H1 (cell line): ENCODE results near the gene DNAJC2. TPM values are rescaled to one million over a fixed set of nuclear protein-coding genes. Genes with fewer than 3 reads are reported as not detected.
A peak's percentile ranks its signal among the peaks of the same experiment; 100 is the strongest.
"Not testable (repeated sequence)": the region's sequence is repeated elsewhere in the genome, so short reads cannot be mapped to it uniquely, and the experiment has no call there.

Source experiments
- CTCF ChIA-PET: fragments of 300-600 bp; sonication (Branson Sonifier 250); formaldehyde crosslinking; loops from one replicate; lab custom pipeline; 2021; ENCODE audit not compliant: partially characterized antibody; lab: Charles Lee
- POLR2A ChIA-PET: fragments of 300-600 bp; sonication (Branson Sonifier 250); formaldehyde crosslinking; loops from one replicate; lab custom pipeline; 2021; ENCODE audit warnings: inconsistent platforms; ENCODE audit not compliant: partially characterized antibody; lab: Charles Lee
- DNase-seq, 2 experiments: peaks; one replicate each; pipeline versions ENCODE4 v3.0.0 to v3.0.0-alpha.2; 2010 to 2022; ENCODE audit warnings: low spot score in 2 of 2, low read depth in 1 of 2, mixed read lengths in 1 of 2
- FAIRE-seq: peaks from 2 replicates; lab custom pipeline; 2011; peaks lifted over from hg19 to GRCh38; lab: Jason Lieb, UNC
- H2AFZ ChIP-seq: 2 replicates; pipeline ENCODE4 v1.8.1; 2012; ENCODE audit warnings: low read length, inconsistent platforms
- H2AK5ac ChIP-seq: 2 replicates; pipeline ENCODE4 v1.6.1; 2013; ENCODE audit warnings: low read depth, low read length
- H2BK120ac ChIP-seq: replicated peaks from 2 replicates; pipeline ENCODE3; 2013; ENCODE audit warnings: low read depth, low read length, inconsistent platforms
- H2BK12ac ChIP-seq: 2 replicates; pipeline ENCODE4 v1.6.1; 2013; ENCODE audit warnings: low read depth, low read length
- H2BK15ac ChIP-seq: 2 replicates; pipeline ENCODE4 v1.6.1; 2013; ENCODE audit warnings: low read length
- H2BK20ac ChIP-seq: 2 replicates; pipeline ENCODE4 v1.6.1; 2013; ENCODE audit warnings: low read length
- H2BK5ac ChIP-seq: 2 replicates; pipeline ENCODE4 v1.6.1; 2013; ENCODE audit warnings: low read depth, low read length
- H3K14ac ChIP-seq: 2 replicates; pipeline ENCODE4 v1.6.1; 2013; ENCODE audit warnings: inconsistent platforms; ENCODE audit not compliant: insufficient read length
- H3K18ac ChIP-seq: 2 replicates; pipeline ENCODE4 v1.6.1; 2013; ENCODE audit warnings: low read length; ENCODE audit errors: extremely low read depth
- H3K23ac ChIP-seq: 2 replicates; pipeline ENCODE4 v1.6.1; 2013; ENCODE audit warnings: inconsistent platforms; ENCODE audit not compliant: insufficient read length
- H3K23me2 ChIP-seq: 2 replicates; pipeline ENCODE4 v1.6.1; 2013; ENCODE audit warnings: low read depth, low read length
- H3K27ac ChIP-seq: 2 replicates; pipeline ENCODE4 v1.6.1; 2011; ENCODE audit warnings: low read depth, low read length, inconsistent platforms
- H3K27me3 ChIP-seq, 4 experiments: replicated peaks in 1 of 4; 1 replicate in 1 of 4; 2 replicates in 3 of 4; pipeline versions ENCODE4 v1.6.1 to v1.8.1; 2011 to 2013; ENCODE audit warnings: low read length in 3 of 4, mild to moderate bottlenecking in 3 of 4, inconsistent platforms in 2 of 4, mixed read lengths in 2 of 4, moderate library complexity in 1 of 4; ENCODE audit not compliant: control insufficient read depth in 3 of 4, insufficient read depth in 3 of 4; ENCODE audit errors: extremely low read depth in 1 of 4
- H3K36me3 ChIP-seq, 4 experiments: 2 replicates each; pipeline versions ENCODE4 v1.6.1 to v1.8.1; 2011 to 2013; ENCODE audit warnings: mild to moderate bottlenecking in 4 of 4, low read length in 3 of 4, moderate library complexity in 2 of 4, control low read depth in 1 of 4, inconsistent platforms in 1 of 4; ENCODE audit not compliant: insufficient read depth in 4 of 4, control insufficient read depth in 2 of 4
- H3K4ac ChIP-seq: replicated peaks from 2 replicates; pipeline ENCODE3; 2013; ENCODE audit warnings: low read length, low read depth, mixed read lengths, inconsistent platforms; ENCODE audit not compliant: insufficient read length
- H3K4me1 ChIP-seq, 4 experiments: replicated peaks in 1 of 4; 1 replicate in 1 of 4; 2 replicates in 3 of 4; pipeline versions ENCODE4 v1.6.1 to v1.8.1; 2011 to 2013; ENCODE audit warnings: low read length in 3 of 4, inconsistent platforms in 2 of 4, mixed read lengths in 1 of 4; ENCODE audit not compliant: insufficient read depth in 4 of 4, control insufficient read depth in 3 of 4
- H3K4me2 ChIP-seq, 2 experiments: 2 replicates each; pipeline versions ENCODE4 v1.6.1 to v1.8.1; 2011 to 2013; ENCODE audit warnings: low read depth in 2 of 2, low read length in 2 of 2, control low read depth in 1 of 2, inconsistent platforms in 1 of 2, mild to moderate bottlenecking in 1 of 2; ENCODE audit not compliant: insufficient read depth in 1 of 2
- H3K4me3 ChIP-seq, 4 experiments: fragments of 200-600, 300-600 bp in 1 of 4; sonication (generic), shearing (Covaris generic), sonication (Bioruptor Twin) in 1 of 4; 2 replicates each; pipeline versions ENCODE4 v1.5.1 to v1.8.1; 2011 to 2016; ENCODE audit warnings: low read length in 4 of 4, low read depth in 3 of 4, control low read depth in 2 of 4, inconsistent platforms in 2 of 4, mild to moderate bottlenecking in 2 of 4, mixed read lengths in 1 of 4, moderate library complexity in 1 of 4; ENCODE audit not compliant: insufficient read depth in 2 of 4; ENCODE audit errors: extremely low read depth in 1 of 4
- H3K56ac ChIP-seq: replicated peaks from 2 replicates; pipeline ENCODE3; 2013; ENCODE audit warnings: low read depth, mild to moderate bottlenecking, mixed read lengths, low read length, inconsistent platforms; ENCODE audit not compliant: insufficient read length
- H3K79me1 ChIP-seq: 2 replicates; pipeline ENCODE4 v1.6.1; 2013; ENCODE audit warnings: low read depth, low read length, control low read depth
- H3K79me2 ChIP-seq, 2 experiments: 2 replicates each; pipeline versions ENCODE4 v1.6.1 to v1.8.1; 2012 to 2013; ENCODE audit warnings: low read length in 2 of 2, mild to moderate bottlenecking in 2 of 2, inconsistent platforms in 1 of 2; ENCODE audit not compliant: insufficient read depth in 2 of 2, control insufficient read depth in 1 of 2
- H3K9ac ChIP-seq, 4 experiments: replicated peaks in 1 of 4; 1 replicate in 1 of 4; 2 replicates in 3 of 4; pipeline versions ENCODE4 v1.6.1 to v1.8.1; 2011 to 2013; ENCODE audit warnings: low read depth in 3 of 4, low read length in 3 of 4, control low read depth in 2 of 4, mild to moderate bottlenecking in 2 of 4, moderate library complexity in 2 of 4, inconsistent platforms in 1 of 4; ENCODE audit errors: extremely low read depth in 1 of 4
- H3K9me3 ChIP-seq, 2 experiments: 2 replicates each; pipeline versions ENCODE4 v1.6.1 to v1.8.1; 2012 to 2013; ENCODE audit warnings: mild to moderate bottlenecking in 2 of 2, moderate library complexity in 2 of 2, control low read depth in 1 of 2, inconsistent platforms in 1 of 2, low read depth in 1 of 2, low read length in 1 of 2, mixed read lengths in 1 of 2; ENCODE audit not compliant: insufficient read depth in 2 of 2
- H4K20me1 ChIP-seq, 2 experiments: replicated peaks in 1 of 2; 2 replicates each; pipeline versions ENCODE3 to v1.8.1; 2011 to 2013; ENCODE audit warnings: inconsistent platforms in 2 of 2, low read length in 2 of 2, mild to moderate bottlenecking in 1 of 2; ENCODE audit not compliant: insufficient read depth in 2 of 2, control insufficient read depth in 1 of 2
- H4K5ac ChIP-seq: 2 replicates; pipeline ENCODE4 v1.6.1; 2013; ENCODE audit warnings: low read length, low read depth, mixed read lengths, inconsistent platforms; ENCODE audit not compliant: insufficient read length
- H4K8ac ChIP-seq: 2 replicates; pipeline ENCODE4 v1.8.0; 2013; ENCODE audit warnings: mild to moderate bottlenecking, moderate library complexity, low read length, inconsistent platforms; ENCODE audit not compliant: insufficient read depth; ENCODE audit errors: extremely low read depth
- H4K91ac ChIP-seq: replicated peaks from 2 replicates; pipeline ENCODE3; 2013; ENCODE audit warnings: low read length, mixed read lengths, inconsistent platforms; ENCODE audit not compliant: insufficient read length
- ASH2L ChIP-seq: fragments of 200-600, 300-600 bp; sonication (generic); IDR thresholded peaks from one replicate; pipeline ENCODE4 v1.7.1; 2017; ENCODE audit warnings: low read length
- E2F6 ChIP-seq: IDR thresholded peaks from 2 replicates; pipeline ENCODE4 v1.6.1; 2012; ENCODE audit warnings: inconsistent platforms
- KDM4A ChIP-seq: IDR thresholded peaks from one replicate; pipeline ENCODE4 v1.7.1; 2012; ENCODE audit warnings: low read depth, mild to moderate bottlenecking, moderate library complexity, low read length, inconsistent platforms; ENCODE audit not compliant: severe bottlenecking
- MAX ChIP-seq: IDR thresholded peaks from 2 replicates; pipeline ENCODE4 v1.6.1; 2012; ENCODE audit warnings: inconsistent platforms
- NRF1 ChIP-seq: IDR thresholded peaks from 2 replicates; pipeline ENCODE4 v1.6.1; 2011; ENCODE audit warnings: mild to moderate bottlenecking, low read depth, low read length, improper control_type of control experiment
- PHF8 ChIP-seq: fragments of 200-600 bp; sonication (generic); conservative IDR thresholded peaks from 2 replicates; pipeline ENCODE4 v1.7.1; 2012; ENCODE audit warnings: low read depth, mild to moderate bottlenecking, inconsistent platforms, low read length, moderate library complexity
- RBBP5 ChIP-seq: IDR thresholded peaks from 2 replicates; pipeline ENCODE4 v1.7.1; 2012; ENCODE audit warnings: low read depth, mild to moderate bottlenecking, inconsistent platforms, low read length, moderate library complexity, borderline replicate concordance
- SIN3A ChIP-seq, 2 experiments: IDR thresholded peaks in 1 of 2; conservative IDR thresholded peaks in 1 of 2; 2 replicates each; pipeline ENCODE4 v1.6.1; 2011 to 2012; ENCODE audit warnings: low read length in 2 of 2, improper control_type of control experiment in 1 of 2, low read depth in 1 of 2, mild to moderate bottlenecking in 1 of 2
- SUZ12 ChIP-seq: fragments of 200-600 bp; sonication (generic); IDR thresholded peaks from 2 replicates; pipeline ENCODE4 v1.6.1; 2012; ENCODE audit warnings: mild to moderate bottlenecking, inconsistent platforms, low read length, moderate library complexity, mixed read lengths
- WGBS, 2 experiments: shearing (Covaris generic) in 1 of 2; methylation state at CpG; one replicate each; pipeline versions ENCODE4 v1.1.6 to v1.1.7; 2013 to 2015; ENCODE audit warnings: low lambda C conversion rate in 2 of 2, mixed read lengths in 2 of 2, inconsistent platforms in 1 of 2, low coverage in 1 of 2, missing lambda C conversion rate in 1 of 2; ENCODE audit not compliant: insufficient replicate concordance in 2 of 2, insufficient coverage in 1 of 2, insufficient read length in 1 of 2; ENCODE audit errors: extremely low coverage in 1 of 2, missing lambda C conversion rate in 1 of 2; 5-methylcytosine and 5-hydroxymethylcytosine counted together
- polyA plus RNA-seq, 7 experiments: library from polyadenylated mRNA; depleted of rRNA in 3 of 7; stranded (reverse) in 5 of 7; unstranded in 2 of 7; fragments of >200 nt in 5 of 7; fragments of 200-250 nt in 2 of 7; gene quantifications; 1 replicate in 5 of 7; 2 replicates in 1 of 7; 4 replicates in 1 of 7; pipeline versions ENCODE4 v1.2.1 to v1.2.3, GENCODE V29; 2011 to 2013; ENCODE audit warnings: missing spikeins in 2 of 7, mixed read lengths in 2 of 7
- total RNA-seq: library from RNA; stranded (reverse); fragmentation: NEBNext Ultra II Directional; extraction: Animal tissue kit (Norgen Biotek cat#: 25700); gene quantifications from 2 replicates; pipeline ENCODE4 v1.2.1, GENCODE V29; 2021

The DNAJC2 gene
- total and polyA plus RNA-seq, 2 of the 8 experiments (the other 6 are each of a cell fraction or from before 2014, with no cell fraction given) = 9.8 to 42.2 TPM

DNA sequence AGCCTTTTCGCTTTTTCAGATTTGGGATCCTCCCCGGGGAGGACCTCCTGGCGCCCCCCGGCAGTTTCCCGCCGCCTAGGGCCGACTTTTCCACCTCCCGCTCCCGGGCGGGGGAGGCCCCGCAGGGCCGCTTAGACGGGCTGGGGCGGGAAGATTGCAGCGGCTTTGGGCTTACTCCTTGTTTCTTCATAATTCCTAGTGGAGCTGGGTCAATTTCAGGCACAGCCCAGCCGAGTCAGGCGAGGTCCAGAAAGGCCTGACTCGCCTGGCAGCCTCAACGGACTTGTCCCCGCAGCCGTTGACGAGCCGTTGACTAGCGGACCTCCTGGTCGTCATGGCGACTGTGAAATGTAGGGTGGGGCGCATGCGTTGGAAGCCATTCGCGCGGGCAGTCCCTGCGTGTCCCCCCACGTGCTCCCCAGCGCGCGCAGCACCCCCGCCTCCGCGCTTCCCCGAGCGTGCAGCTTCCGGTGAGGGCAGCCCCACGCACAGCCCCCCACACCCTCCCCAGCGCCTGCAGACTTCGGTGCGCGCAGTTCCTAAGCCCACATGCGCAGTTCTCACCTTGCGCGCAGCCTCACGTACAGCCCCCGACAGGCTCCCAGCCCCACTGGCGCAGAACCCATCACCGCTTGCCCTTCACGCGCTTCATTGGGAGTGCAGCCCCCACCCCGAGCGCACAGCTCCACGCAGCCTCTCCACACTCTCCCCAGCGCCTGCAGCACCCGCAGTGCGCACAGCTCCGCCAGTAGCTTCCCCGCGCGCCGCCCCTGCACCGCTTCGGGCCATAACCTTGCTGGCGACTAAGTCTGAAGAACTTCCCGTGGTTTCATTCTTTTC, 64.4 kb downstream of the DNAJC2 start:
- H4K20me1 ChIP-seq, H2BK12ac ChIP-seq, H3K18ac ChIP-seq, H3K79me2 ChIP-seq, H3K4ac ChIP-seq, H3K23ac ChIP-seq, H4K5ac ChIP-seq, H2BK20ac ChIP-seq, H2AK5ac ChIP-seq, H3K27ac ChIP-seq, H3K23me2 ChIP-seq, H2BK120ac ChIP-seq, H3K14ac ChIP-seq, H4K8ac ChIP-seq, H3K56ac ChIP-seq, H2BK15ac ChIP-seq, H3K9me3 ChIP-seq, H3K79me1 ChIP-seq, H3K36me3 ChIP-seq, H2BK5ac ChIP-seq, H4K91ac ChIP-seq, H3K4me1 ChIP-seq, FAIRE-seq: not testable (repeated sequence)
- ChIA-PET POLR2A (interaction anchor here (0.6 to 1.8 kb wide), 2 partner anchors 17 to 290 kb away, joined by 3 to 6 read pairs; partner anchors contain the start of gene PMPCB), CTCF (interaction anchor here (1.6 kb wide), 1 partner anchor 199 kb away, joined by 3 read pairs; no protein-coding TSS in a partner anchor)
- peaks cover 4 to 24% (median 15%) of the 10 kb centered on the region in 4 experiments for H3K27me3 ChIP-seq
- peak; percentile 29 for TF ChIP-seq ASH2L
- 0 out of 4 replicates have a peak, but pooled peaks of 1 of the 2 experiments have one; percentile 19 for TF ChIP-seq SIN3A (conservative IDR thresholded peaks at IDR 0.05 in 1 of 2, IDR thresholded peaks at IDR 0.05 in 1 of 2; ENCODE audit: low read depth in 1 of 2, low read length in 2 of 2)
- TF ChIP-seq NRF1 = peak; percentile 23; the same call in 1 of the 2 replicates
- peak; percentile 88 for TF ChIP-seq E2F6
- peak; percentile 57 for TF ChIP-seq KDM4A
- TF ChIP-seq MAX = peak; percentile 78
- 0 out of 2 replicates have a peak, but pooled peaks have one; percentile 62 for TF ChIP-seq SUZ12
- TF ChIP-seq RBBP5 = peak; percentile 39; the same call in 1 of the 2 replicates
- peak; percentile 37; the same call in 1 of the 2 replicates for TF ChIP-seq PHF8
- WGBS, 2 experiments = 0% methylated on average over 49 of the region's 71 CpGs; no CpG with 5 or more reads in 1 of the 2 experiments
- peak overlapping the region; percentile 41 to 74 (median 46) for H3K4me3 ChIP-seq
- peak overlapping the region; percentile 65 to 91 for H3K4me2 ChIP-seq
- peak in 1 of 2 experiments; percentile 77 for DNase-seq
- H2AFZ ChIP-seq = peak overlapping the region; percentile 92; the same call in 1 of the 2 replicates
- H3K9ac ChIP-seq = 0 out of 7 replicates have a peak overlapping the region, but pooled peaks of 1 of the 4 experiments have one; percentile 34
